ENCODE results near the gene ZBTB20.

Gene ZBTB20

GRCh38 chr3:114332342-114333179 is 814.5 kb downstream of the ZBTB20 start:
- no peak for DNase-seq (ENCODE audit: low read depth)

GRCh38 chr3:114331710-114332109 is 815.4 kb downstream of the ZBTB20 start:
- no peak for DNase-seq (ENCODE audit: low read depth)

GRCh38 chr3:114331007-114331406 is 816.1 kb downstream of the ZBTB20 start:
- no peak for DNase-seq (ENCODE audit: low read depth)

GRCh38 chr3:114329823-114330222 is 817.3 kb downstream of the ZBTB20 start:
- DNase-seq (ENCODE audit: low read depth): no peak

GRCh38 chr3:114328345-114328744 is 818.7 kb downstream of the ZBTB20 start:
- DNase-seq (ENCODE audit: low read depth): no peak

- DNase-seq (ENCODE audit: low read depth): no peak
These were observed 819.4 kb downstream of the ZBTB20 start for GRCh38 chr3:114327665-114328064.

- DNase-seq (ENCODE audit: low read depth): no peak
These were observed 823.4 kb downstream of the ZBTB20 start for GRCh38 chr3:114323546-114324254.

- no peak for DNase-seq (ENCODE audit: low read depth)
These were observed 826.8 kb downstream of the ZBTB20 start for GRCh38 chr3:114320246-114320645.

GRCh38 chr3:114319453-114319852 is 827.6 kb downstream of the ZBTB20 start:
- peak; percentile 18 for DNase-seq (ENCODE audit: low read depth)

GRCh38 chr3:114318295-114318694 is 828.8 kb downstream of the ZBTB20 start:
- no peak for DNase-seq (ENCODE audit: low read depth)

- no peak for DNase-seq (ENCODE audit: low read depth)
These were observed 832.8 kb downstream of the ZBTB20 start for GRCh38 chr3:114314282-114314681.

- DNase-seq (ENCODE audit: low read depth): no peak
These were observed 833.7 kb downstream of the ZBTB20 start for GRCh38 chr3:114313426-114313825.

GRCh38 chr3:114310695-114311094 is 836.4 kb downstream of the ZBTB20 start:
- DNase-seq (ENCODE audit: low read depth): no peak

GRCh38 chr3:114308830-114309229 is 838.3 kb downstream of the ZBTB20 start:
- DNase-seq (ENCODE audit: low read depth): no peak

- no peak for DNase-seq (ENCODE audit: low read depth)
These were observed 838.7 kb downstream of the ZBTB20 start for GRCh38 chr3:114308377-114308776.

GRCh38 chr3:114307832-114308231 is 839.3 kb downstream of the ZBTB20 start:
- no peak for DNase-seq (ENCODE audit: low read depth)

- DNase-seq (ENCODE audit: low read depth): no peak
These were observed 839.8 kb downstream of the ZBTB20 start for GRCh38 chr3:114307222-114307830.

- DNase-seq (ENCODE audit: low read depth): no peak
These were observed 847.0 kb downstream of the ZBTB20 start for GRCh38 chr3:114299941-114300624.

- no peak for DNase-seq (ENCODE audit: low read depth)
These were observed 847.7 kb downstream of the ZBTB20 start for GRCh38 chr3:114299421-114299820.

- no peak for DNase-seq (ENCODE audit: low read depth)
These were observed 851.1 kb downstream of the ZBTB20 start for GRCh38 chr3:114295946-114296345.

- no peak for DNase-seq (ENCODE audit: low read depth)
These were observed 852.1 kb downstream of the ZBTB20 start for GRCh38 chr3:114294940-114295480.

All from fibroblast of the conjunctiva (primary cell).